HG03045 (cell line): ENCODE data around the gene AMPH.
"Not testable (repeated sequence)": the region's sequence is repeated elsewhere in the genome, so short reads cannot be mapped to it uniquely, and the experiment has no call there.

Experiments
- ATAC-seq: cut with Tn5 transposase; IDR thresholded peaks from one replicate; pipeline ENCODE4 v1.9.1; 2021; ENCODE audit warnings: mild to moderate bottlenecking, moderate library complexity; ENCODE audit not compliant: unreplicated experiment

The AMPH gene

GRCh38 chr7:38410056-38410455 lies 221.1 kb downstream of the AMPH start:
- ATAC-seq: no peak

DNA sequence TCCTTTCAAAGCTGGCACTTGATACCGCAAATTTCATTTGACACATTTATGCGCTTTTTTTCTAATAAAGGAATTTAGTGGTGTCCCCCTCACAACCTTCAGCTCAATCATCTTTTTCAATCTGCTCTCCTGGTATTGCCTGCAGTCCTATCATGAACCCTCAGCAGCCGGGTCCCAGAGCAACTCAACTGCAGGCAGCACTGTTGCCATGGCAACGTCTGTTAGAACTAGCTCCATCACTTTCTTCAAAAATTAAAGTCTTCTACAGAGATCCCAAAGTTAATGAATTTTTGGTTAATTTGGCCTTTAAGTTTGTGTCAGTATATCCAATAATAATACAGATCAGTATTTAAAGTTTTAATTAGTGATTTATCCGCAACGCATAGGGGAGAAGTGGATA lies 221.6 kb downstream of the AMPH start:
- ATAC-seq: no peak

GRCh38 chr7:38398725-38399321 lies 232.3 kb downstream of the AMPH start:
- peak; percentile 73 for ATAC-seq

- no peak for ATAC-seq
Observed at GRCh38 chr7:38396852-38397251, 234.3 kb downstream of the AMPH start.

- not testable (repeated sequence) for ATAC-seq
Observed at GRCh38 chr7:38395921-38396552, 235.1 kb downstream of the AMPH start.

- no peak for ATAC-seq
Observed at GRCh38 chr7:38394660-38395059, 236.5 kb downstream of the AMPH start.

DNA sequence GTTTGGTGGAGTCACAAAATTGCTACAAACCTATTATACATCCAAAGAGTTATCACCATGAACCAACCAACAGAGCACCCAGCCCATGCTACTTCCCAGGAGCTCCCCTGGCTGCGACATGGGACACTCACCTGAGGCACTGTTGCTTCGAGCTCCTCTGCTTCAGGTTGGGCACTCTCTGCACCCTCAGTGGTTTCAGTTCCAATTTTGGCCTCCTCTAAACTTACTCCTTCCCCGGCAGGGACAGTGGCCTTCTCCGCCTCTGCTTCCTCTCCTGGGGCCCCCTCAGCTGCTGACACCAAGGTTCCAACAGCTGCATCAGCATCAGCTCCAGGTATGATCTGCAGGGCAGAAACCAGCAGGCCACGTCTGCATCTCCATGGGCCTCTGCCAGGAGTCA lies 237.3 kb downstream of the AMPH start:
- ATAC-seq: no peak

DNA sequence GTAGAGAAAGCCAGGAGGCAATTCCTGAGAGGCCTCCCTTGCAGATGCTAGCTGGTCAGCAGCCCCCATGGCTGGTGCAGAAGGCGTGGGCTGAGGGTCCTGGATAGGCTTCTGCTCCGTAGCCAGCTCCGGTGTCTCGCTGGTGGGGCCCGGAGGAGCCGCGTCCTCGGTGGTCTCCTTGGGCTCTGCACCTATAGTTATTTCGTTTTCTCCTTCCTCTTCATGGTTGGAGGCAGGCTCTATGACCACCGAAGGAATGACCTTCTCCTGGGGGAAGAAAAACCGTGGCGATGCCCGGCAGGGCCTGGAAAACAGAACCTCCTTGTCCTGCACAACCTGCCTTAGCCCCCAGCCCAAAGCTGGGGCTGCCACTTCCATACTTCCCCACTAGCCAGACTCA lies 239.4 kb downstream of the AMPH start:
- no peak for ATAC-seq

GRCh38 chr7:38385682-38386081 lies 245.5 kb downstream of the AMPH start:
- ATAC-seq: no peak

- no peak for ATAC-seq
Observed at GRCh38 chr7:38383281-38383680, 247.9 kb downstream of the AMPH start.

- ATAC-seq: no peak
Observed at GRCh38 chr7:38382684-38383083, 248.5 kb downstream of the AMPH start.

DNA sequence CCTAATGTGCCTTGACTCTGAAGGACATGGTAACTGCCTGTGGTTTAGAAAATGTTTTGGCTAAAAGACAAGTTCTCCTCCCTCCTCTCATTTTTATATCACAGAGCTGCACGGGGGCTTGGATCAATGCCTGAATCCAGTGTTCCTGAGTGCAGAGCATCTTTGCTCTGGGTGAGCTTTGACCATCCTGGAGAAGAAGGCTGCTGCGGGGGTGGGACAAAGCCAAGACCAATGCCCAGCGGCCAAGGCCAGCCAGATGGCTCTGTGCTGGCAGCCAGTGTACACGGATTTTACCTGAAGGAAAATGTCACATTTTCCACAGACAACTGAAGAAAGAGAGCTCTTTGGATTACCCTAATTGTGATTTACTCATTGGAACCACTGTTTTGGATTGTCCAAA lies 255.7 kb downstream of the AMPH start:
- no peak for ATAC-seq

- peak; percentile 39 for ATAC-seq
Observed at GRCh38 chr7:38374507-38374906, 256.7 kb downstream of the AMPH start.

GRCh38 chr7:38373155-38373554 lies 258.0 kb downstream of the AMPH start:
- ATAC-seq: no peak

- no peak for ATAC-seq
Observed at GRCh38 chr7:38372290-38372689, 258.9 kb downstream of the AMPH start.

- peak; percentile 85 for ATAC-seq
Observed at GRCh38 chr7:38369816-38370493, 261.2 kb downstream of the AMPH start.

- peak; percentile 57 for ATAC-seq
Observed at GRCh38 chr7:38368191-38368605, 263.0 kb downstream of the AMPH start.

- peak; percentile 53 for ATAC-seq
Observed at GRCh38 chr7:38367301-38367890, 263.8 kb downstream of the AMPH start.

DNA sequence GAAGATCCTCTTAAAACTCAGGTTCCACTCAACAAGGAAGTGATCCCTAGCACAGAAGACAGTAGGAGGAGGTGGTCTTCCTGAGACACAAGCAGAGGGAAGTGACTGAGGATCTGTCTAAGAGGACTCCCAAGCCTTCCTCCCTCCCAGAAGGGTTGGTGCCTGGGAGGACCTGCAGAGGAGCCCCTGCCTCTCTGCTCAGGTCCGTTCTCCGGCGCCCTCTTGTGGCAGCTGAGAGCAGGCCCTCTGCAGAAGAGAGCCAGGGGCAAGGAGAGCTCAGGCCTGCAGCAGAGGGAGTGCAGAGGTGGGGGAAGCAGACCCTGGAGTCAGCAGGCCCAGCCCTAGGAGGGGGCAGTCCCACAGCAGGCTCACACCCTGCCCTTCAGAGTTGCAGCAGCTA lies 267.8 kb downstream of the AMPH start:
- ATAC-seq: not testable (repeated sequence)

DNA sequence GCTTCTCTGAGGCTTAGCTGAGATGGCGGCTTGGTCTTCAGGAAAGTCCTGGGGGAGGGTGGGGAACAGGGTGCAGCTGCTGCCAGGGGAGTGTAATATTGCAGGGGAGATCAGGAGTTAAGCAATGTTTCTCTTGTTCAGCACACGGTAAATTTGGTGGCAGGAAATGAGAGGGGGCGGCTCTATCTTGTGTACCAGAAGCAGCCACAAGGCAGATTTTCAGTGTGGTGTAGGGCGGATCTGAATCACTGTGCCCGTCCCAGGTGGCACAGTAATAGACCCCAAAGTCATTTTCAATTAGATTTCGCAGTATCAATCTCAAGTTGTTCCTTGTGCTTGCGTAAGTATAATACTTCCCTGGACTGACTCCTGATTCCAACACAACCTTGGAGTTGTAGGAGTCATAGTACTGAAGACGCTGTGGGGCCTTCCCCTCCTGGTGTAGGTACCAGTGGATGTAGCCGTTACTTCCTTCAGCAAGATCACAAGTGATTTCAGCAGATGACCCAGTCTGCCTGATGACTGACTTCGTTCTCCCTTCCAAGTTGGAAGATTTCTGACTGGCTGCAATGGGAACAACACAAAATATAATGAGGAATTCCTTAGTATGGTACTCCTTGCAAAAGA lies 268.4 kb downstream of the AMPH start:
- ATAC-seq: not testable (repeated sequence)

- no peak for ATAC-seq
Observed at GRCh38 chr7:38360776-38361175, 270.4 kb downstream of the AMPH start.
